AG04450 (cell line): ENCODE results near the gene MED12. TPM values are rescaled to one million over a fixed set of nuclear protein-coding genes. Genes with fewer than 3 reads are reported as not detected.

Experiments
- CTCF ChIA-PET: fragments of 300-600, 350-600 bp; formaldehyde crosslinking; extraction: SDS; loops from one replicate; lab custom pipeline; 2022; ENCODE audit warnings: antibody characterized with exemption, inconsistent platforms; lab: Charles Lee
- POLR2A ChIA-PET: fragments of 350-600 bp; formaldehyde crosslinking; extraction: SDS; loops from one replicate; lab custom pipeline; 2021; ENCODE audit warnings: antibody characterized with exemption, inconsistent platforms; lab: Yijun Ruan, JAX
- DNase-seq: peaks from one replicate; pipeline ENCODE4 v3.0.0-alpha.2; 2011; ENCODE audit warnings: low read depth, low spot score
- H3K27ac ChIP-seq: one replicate; pipeline ENCODE4 v1.5.1; 2012; ENCODE audit warnings: low read depth, low read length, control low read depth
- H3K27me3 ChIP-seq: one replicate; pipeline ENCODE4 v1.6.0; 2012; ENCODE audit warnings: low read length; ENCODE audit not compliant: control insufficient read depth, insufficient read depth
- H3K4me3 ChIP-seq: 2 replicates; pipeline ENCODE4 v1.5.1; 2011; ENCODE audit warnings: mild to moderate bottlenecking, low read depth, low read length, control low read depth
- H3K9me3 ChIP-seq: 2 replicates; pipeline ENCODE4 v1.5.1; 2012; ENCODE audit warnings: low read length; ENCODE audit not compliant: control insufficient read depth, insufficient read depth
- polyA plus RNA-seq: library from polyadenylated mRNA; depleted of rRNA; stranded (reverse); fragments of >200 nt; gene quantifications from 2 replicates; pipeline ENCODE4 v1.2.3, GENCODE V29; 2011
- TF ChIP-seq, protein P1 (sequence below): IDR thresholded peaks from 2 replicates; pipeline ENCODE4 v1.5.1; 2011; ENCODE audit warnings: low read depth, low read length, control low read depth, inconsistent platforms

Gene MED12
- polyA plus RNA-seq, 1 experiment, result 12.7 TPM

DNA sequence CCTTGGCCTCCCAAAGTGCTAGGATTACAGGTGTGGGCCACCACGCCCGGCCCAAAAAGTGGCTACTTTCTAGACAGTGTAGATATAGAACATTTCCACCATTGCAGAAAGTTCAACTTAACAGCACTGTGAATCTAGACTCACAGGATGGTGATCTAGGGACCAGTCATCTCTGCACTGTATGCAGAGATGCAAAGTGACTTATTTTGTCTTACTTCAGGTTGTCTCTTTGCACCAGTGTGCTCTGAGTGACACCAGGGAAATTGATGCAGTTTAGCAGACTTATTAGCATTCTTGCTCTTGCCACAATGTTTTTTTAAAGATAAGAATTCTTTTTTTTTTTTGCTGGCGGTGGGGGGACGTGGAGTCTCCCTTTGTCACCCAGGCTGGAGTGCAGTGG is 35.6 kb upstream of the MED12 start:
- DNase-seq, result no peak
- ChIA-PET POLR2A (no interaction called here), CTCF (no interaction called here)
- H3K9me3 ChIP-seq, result no peaks in the 10 kb centered on the region
- no peak overlapping the region for H3K27ac ChIP-seq
- TF ChIP-seq, protein P1, sequence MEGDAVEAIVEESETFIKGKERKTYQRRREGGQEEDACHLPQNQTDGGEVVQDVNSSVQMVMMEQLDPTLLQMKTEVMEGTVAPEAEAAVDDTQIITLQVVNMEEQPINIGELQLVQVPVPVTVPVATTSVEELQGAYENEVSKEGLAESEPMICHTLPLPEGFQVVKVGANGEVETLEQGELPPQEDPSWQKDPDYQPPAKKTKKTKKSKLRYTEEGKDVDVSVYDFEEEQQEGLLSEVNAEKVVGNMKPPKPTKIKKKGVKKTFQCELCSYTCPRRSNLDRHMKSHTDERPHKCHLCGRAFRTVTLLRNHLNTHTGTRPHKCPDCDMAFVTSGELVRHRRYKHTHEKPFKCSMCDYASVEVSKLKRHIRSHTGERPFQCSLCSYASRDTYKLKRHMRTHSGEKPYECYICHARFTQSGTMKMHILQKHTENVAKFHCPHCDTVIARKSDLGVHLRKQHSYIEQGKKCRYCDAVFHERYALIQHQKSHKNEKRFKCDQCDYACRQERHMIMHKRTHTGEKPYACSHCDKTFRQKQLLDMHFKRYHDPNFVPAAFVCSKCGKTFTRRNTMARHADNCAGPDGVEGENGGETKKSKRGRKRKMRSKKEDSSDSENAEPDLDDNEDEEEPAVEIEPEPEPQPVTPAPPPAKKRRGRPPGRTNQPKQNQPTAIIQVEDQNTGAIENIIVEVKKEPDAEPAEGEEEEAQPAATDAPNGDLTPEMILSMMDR, result no peak
- no peaks in the 10 kb centered on the region for H3K27me3 ChIP-seq
- no peak overlapping the region for H3K4me3 ChIP-seq

DNA sequence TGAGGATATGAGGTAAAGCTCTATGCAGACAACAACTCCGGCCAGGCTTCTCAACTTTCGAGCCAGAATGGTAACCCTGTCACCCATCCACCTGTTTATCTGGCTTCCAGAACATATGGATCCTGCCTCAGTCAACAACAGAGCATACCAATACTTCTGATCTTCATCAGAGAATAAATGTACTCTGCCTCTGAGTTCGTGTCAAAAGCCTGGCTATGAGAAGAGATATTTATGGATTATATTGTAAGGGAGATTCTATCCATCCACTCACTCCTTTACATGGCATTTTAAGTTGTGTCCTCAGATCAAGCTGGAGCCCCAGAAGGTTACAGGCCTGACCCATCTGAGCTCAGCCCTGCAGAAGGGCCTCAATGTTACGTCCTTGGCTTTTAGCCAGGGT is 32.5 kb upstream of the MED12 start:
- Histone ChIP-seq H3K27me3 (no peaks in the 10 kb centered on the region), H3K9me3 (no peaks in the 10 kb centered on the region), H3K27ac (no peak overlapping the region), H3K4me3 (no peak overlapping the region)
- DNase-seq, result no peak
- CTCF ChIA-PET, result no interaction called here
- POLR2A ChIA-PET, result no interaction called here
- TF ChIP-seq, protein P1, result no peak

DNA sequence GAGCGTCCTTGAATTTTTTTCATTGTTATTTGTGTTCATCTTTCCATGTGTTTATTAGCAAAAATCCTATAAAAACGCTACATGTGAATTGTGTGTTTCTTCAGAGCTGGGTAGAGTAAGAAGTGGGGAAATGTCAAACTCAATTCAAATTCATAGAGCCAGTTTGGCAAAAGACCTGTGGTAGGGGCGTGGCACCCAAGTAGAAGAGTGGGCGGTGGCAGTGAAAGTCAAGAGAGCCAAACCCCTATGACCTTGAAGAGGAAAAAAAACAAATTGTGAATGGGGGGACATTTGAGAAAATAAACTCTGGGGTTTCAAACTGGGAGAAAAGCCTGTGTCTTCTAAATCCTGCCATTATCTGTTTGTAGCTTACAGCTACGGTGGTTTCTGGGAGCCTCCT is 27.1 kb upstream of the MED12 start:
- TF ChIP-seq, protein P1, result no peak
- Histone ChIP-seq H3K27me3 (no peaks in the 10 kb centered on the region), H3K9me3 (no peaks in the 10 kb centered on the region), H3K27ac (no peak overlapping the region), H3K4me3 (no peak overlapping the region)
- POLR2A ChIA-PET, result no interaction called here
- DNase-seq, result no peak
- CTCF ChIA-PET, result no interaction called here

DNA sequence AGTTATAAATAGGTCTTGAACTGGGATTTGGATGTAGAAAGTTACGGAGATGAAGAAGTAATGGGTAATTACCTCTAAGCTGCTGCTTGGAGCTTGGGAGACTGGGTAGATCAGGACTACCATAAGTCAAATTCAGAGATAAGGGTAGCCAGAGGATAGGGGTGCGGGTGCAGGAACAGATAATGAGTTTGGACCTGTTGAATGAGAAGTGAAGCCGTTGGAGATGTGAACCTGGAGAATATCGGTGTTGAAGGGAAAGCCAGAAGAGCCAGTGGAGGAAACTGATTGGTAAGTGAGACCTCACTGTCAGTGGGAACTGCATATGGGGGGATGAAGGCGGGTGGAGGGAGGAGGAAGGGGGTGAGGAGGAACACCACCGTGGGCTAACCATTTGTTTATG is 23.4 kb upstream of the MED12 start:
- Histone ChIP-seq H3K4me3 (peak overlapping the region; percentile 71), H3K27ac (no peak overlapping the region), H3K9me3 (no peaks in the 10 kb centered on the region), H3K27me3 (peaks cover 2% of the 10 kb centered on the region)
- no peak for DNase-seq
- CTCF ChIA-PET, result no interaction called here
- POLR2A ChIA-PET, result no interaction called here
- TF ChIP-seq, protein P1, result no peak

DNA sequence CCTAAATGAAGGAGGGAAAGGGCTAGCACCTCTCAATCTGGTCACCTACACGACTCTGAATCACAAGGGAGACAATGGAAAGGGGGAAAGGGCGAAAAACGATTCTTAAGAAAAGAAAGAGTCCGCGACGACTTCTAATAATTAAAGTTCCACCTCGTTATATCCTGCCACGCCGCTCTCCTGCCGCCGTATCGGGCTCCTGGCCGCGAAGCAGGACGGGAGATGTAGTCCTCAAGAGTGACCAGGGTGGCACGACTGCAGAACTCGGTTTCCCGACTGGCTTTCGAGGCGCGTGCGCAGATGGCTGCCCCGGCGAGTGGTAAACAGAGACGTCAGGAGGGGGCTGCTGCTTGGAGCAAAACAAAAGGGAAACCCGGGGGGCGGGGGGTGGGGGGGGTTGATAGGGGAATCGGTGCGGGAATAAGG is 22.8 kb upstream of the MED12 start, which contains the start of gene FOXO4:
Gene FOXO4 (plus strand): TSS at position 297 of the 426 bp plus-strand sequence. CDS start 678 bp downstream, outside the sequence.
- Histone ChIP-seq H3K27ac (no peak within 1 kb of the TSS), H3K27me3 (peaks cover 2% of the 10 kb centered on the region), H3K9me3 (no peaks in the 10 kb centered on the region), H3K4me3 (peak within 1 kb of the TSS; percentile 71)
- ChIA-PET CTCF (no interaction called here), POLR2A (no interaction called here)
- TF ChIP-seq, protein P1, result no peak
- DNase-seq, result peak; percentile 41
